GM21367 (cell line): ENCODE results near the gene TSC22D4.
"Not testable (repeated sequence)": the region's sequence is repeated elsewhere in the genome, so short reads cannot be mapped to it uniquely, and the experiment has no call there.

Experiments used
- ATAC-seq: cut with Tn5 transposase; IDR thresholded peaks from one replicate; pipeline ENCODE4 v1.9.1; 2021; ENCODE audit not compliant: unreplicated experiment

TSC22D4 gene

GRCh38 chr7:100476101-100476780, 2.8 kb downstream of the TSC22D4 start:
- ATAC-seq, result no peak

GRCh38 chr7:100475549-100475948, 3.5 kb downstream of the TSC22D4 start:
- ATAC-seq, result no peak

GRCh38 chr7:100472854-100473499, 6.0 kb downstream of the TSC22D4 start:
- ATAC-seq, result no peak

GRCh38 chr7:100472121-100472851, 6.7 kb downstream of the TSC22D4 start:
- ATAC-seq, result no peak

DNA sequence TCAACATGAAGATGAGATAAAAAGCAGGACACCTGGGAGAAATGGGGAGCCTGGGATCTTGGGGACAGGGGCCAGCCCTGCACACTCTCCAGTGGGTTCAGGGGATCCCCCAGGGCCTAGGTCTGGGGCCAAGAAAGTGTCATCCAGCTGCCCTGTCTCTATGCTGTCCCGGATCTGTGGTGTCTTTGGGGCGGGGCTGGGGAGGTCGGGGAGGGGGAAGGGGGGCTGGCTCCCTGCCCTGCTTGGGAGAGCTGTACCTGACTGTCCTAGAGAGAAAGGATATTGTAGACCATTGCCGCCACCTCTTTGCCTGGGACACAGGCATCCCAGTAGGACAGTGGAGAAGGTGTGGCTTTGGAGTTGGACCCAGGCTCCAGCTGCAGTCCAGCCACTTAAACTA, 8.0 kb downstream of the TSC22D4 start:
- ATAC-seq, result no peak

DNA sequence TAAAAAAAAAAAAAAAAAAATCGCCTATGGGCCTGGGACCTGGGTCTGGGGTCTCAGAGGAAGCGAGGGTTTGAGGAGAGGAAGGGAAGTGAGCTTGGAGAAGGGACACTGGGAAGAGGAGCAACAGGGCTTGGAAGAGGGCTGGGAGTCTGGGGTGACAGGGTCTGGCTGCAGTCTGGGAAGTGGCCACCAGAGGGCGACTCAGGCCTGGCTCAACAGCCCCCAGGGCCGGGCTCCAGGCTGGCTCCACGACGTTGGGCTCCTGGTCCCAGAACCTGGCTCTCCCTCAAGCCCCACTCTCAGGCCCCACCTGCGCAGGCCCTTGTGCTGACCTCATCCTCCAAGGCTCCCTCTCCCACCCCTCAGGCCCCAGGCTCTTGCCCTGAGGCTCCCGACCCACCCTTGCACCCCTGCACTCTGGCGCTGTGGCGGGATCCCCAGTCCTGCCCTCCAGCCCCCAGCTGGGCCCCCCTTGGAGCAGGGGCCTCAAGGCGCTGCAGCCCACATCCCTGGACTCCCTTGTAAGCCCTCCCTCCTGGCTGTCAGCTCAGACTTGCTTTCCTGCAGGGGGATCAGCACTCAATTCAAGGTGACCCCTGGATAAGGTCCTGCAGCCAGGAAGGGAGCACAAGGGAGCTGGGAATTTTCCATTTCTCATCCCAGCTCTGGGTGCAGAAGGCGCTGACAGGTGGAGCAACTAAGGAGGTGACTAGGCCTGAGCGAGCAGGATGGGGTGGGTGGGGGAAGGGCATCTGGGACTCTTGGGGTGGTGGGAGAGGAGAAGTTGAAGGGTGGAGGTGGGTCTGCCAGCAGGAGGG, 9.6 kb downstream of the TSC22D4 start:
- no peak for ATAC-seq

DNA sequence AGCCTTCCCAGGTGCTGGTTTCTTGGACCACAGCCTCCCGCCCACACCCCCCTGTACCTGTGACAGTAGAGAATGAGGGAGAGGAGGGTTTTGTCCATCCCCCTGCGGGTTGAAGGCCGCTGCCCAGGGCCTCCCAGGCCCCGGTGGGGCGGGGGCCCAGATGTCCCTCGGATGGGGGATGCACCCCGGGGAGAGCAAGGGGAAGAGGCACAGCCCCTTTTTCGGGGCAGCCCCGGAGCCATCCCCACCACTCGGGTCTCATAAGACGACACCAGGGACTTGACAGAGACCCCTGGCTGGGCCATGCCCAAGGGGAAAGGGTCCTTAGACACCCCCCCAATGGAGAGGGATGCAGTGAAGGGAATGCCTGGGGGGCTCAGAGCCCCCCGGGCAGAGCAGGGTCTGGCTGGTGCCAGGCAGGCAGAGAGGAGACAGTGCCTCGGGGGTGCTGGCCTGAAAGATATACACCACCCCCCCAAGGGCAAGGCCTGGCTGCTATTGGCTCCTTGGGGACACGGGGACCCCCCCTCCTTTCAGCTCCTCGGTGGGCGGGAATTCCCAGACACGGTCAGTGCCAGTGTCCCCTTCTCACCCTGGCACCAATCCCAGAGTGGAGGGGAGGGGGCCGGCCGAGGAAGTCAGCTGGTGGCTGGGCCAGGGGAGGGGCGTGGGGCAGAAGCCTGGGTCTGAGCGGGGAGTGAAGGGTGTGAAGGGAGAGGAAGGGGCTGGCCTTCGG, 11.2 kb downstream of the TSC22D4 start:
- no peak for ATAC-seq

GRCh38 chr7:100466653-100467605, 12.1 kb downstream of the TSC22D4 start:
- no peak for ATAC-seq

- ATAC-seq, result no peak
Measured at GRCh38 chr7:100465702-100466311, 13.2 kb downstream of the TSC22D4 start.

- no peak for ATAC-seq
Measured at GRCh38 chr7:100465299-100465698, 13.7 kb downstream of the TSC22D4 start.

DNA sequence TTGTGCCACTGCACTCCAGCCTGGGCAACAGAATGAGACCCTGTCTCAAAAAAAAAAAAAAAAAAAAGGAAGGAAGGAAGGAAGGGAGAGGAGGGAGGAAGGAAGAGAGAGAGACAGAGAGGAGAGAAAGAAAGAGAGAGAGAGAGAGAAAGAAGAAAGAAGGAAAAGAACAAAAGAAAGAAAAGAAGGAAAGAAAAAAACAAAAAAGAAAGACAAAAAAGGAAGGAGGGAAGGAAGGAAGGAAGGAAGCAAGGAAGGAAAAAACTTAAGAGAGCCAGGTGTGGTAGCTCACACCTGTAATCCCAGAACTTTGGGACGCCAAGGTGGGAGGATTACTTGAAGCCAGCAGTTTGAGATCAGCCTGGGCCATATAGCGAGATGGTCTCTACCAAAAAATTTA, 14.2 kb downstream of the TSC22D4 start:
- ATAC-seq, result no peak

DNA sequence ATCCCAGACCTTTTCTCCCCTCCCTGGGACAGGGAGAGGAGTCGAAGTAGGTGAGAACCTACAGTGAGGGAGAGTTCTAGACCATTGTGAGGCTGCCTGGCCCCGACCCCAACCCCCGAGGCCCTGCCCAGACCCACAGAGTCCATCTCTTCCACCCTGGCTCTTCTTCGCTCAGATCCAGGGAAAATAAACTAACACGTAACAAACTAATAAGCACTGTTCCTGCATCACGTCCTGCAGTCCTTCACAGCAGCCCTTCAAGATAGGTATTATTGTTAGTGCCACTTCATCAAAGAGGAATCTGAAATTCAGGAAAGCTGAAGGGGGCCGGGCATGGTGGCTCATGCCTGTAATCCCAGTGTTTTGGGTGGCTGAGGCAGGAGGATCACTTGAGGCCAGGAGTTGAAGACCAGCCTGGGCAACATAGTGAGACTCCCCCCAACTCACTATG, 14.8 kb downstream of the TSC22D4 start, which contains the start of gene SPACDR:
TSS of gene SPACDR (minus strand) at position 51 of the 451 bp plus-strand sequence. CDS start 235 bp downstream, outside the sequence.
- no peak for ATAC-seq

GRCh38 chr7:100457033-100457432, 22.0 kb downstream of the TSC22D4 start:
- no peak for ATAC-seq

DNA sequence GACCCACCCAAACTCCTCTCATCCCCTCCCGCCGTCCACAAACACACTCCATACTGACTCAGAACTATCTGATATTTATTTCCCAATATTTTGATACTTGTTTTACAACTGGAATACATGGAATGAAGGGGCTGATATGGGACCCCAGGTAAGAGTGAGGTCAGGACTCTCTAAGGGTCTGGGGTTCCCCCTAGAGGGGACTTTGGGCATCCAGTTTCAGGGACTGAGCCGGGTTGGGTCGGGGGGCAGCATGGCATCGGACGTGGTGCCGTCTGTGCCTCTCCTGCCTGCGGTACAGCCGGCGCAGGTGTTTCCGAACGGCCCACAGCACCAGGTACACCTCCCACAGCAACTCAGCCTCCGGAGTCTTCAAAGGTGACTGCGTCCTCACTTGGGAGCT, 22.5 kb downstream of the TSC22D4 start:
- no peak for ATAC-seq

DNA sequence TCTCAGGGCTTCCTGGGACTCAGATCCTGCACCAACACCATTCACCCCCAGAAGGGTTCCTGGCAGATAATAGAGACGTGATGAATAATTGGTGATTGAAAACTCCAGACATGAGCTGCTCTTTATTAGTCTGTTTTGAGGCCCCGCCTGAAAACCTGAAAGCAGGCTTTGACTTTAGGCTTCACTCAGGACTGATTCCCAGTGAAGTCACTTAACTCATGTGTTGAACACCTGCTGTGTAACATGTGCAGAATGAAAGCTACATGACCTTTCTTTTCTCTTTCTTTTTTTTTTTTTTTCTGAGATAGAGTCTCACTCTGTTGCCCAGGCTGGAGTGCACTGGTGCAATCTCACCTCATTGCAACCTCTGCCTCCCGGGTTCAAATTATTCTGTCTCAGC, 23.8 kb downstream of the TSC22D4 start:
- no peak for ATAC-seq

DNA sequence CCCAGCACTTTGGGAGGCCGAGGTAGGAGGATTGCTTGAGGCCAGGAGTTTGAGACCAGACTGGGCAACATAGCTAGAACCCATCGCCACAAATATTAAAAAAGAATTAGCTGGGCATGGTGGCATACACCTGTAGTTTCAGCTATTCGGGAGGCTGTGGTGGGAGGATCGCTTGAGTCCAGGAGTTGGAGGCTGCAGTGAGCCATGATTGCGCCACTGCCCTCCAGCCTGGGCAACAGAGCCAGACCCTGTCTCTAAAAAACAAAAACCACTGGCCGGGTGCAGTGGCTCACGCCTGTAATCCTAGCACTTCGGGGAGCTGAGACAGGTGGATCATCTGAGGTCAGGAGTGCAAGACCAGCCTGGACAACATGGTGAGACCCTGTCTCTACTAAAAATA, 25.2 kb downstream of the TSC22D4 start:
- not testable (repeated sequence) for ATAC-seq

DNA sequence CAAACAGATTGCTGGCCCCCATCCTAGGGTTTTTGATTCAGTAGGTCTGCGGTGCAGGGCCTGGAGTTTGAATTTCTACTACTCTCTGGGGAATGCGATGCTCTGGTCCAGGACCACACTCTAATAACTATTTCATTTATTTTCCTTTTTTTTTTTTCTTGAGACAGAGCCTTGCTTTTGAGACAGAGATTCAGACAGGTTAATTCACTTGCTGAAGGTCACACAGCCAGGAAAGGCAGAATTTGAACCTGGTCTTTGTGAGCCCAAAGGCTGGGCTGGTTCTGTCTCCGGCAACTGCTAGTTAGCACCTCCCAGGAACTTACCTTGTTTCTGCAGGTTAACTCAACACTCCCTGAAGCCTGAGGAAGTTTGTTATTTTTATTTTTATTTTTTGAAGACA, 26.5 kb downstream of the TSC22D4 start:
- ATAC-seq, result no peak

GRCh38 chr7:100449190-100449795, 29.7 kb downstream of the TSC22D4 start:
- ATAC-seq, result no peak
